Calu3 (cell line): ENCODE results near the gene RGCC. TPM values are rescaled to one million over a fixed set of nuclear protein-coding genes. Genes with fewer than 3 reads are reported as not detected.

Experiments used
- BruUV-seq: library from RNA; stranded (reverse); fragments of 400-500 nt; replicated peaks from 2 replicates; lab custom pipeline; 2021; lab: Mats Ljungman, UMichigan
- CTCF ChIA-PET: fragments of 300-600 bp; sonication (Branson Sonifier 250); formaldehyde crosslinking; loops from one replicate; lab custom pipeline; 2022; ENCODE audit warnings: antibody characterized with exemption; lab: Charles Lee
- DNase-seq: peaks from one replicate; pipeline ENCODE4 v3.0.0; 2022
- H3K27ac Mint-ChIP-seq: one replicate; pipeline ENCODE4 v1.8.0; 2022; ENCODE audit warnings: mixed read lengths; ENCODE audit not compliant: unreplicated experiment
- H3K27me3 Mint-ChIP-seq: one replicate; pipeline ENCODE4 v1.8.0; 2022; ENCODE audit warnings: mixed read lengths; ENCODE audit not compliant: unreplicated experiment
- H3K36me3 Mint-ChIP-seq: one replicate; pipeline ENCODE4 v1.8.0; 2022; ENCODE audit warnings: mild to moderate bottlenecking, moderate library complexity, mixed read lengths; ENCODE audit not compliant: insufficient read depth, unreplicated experiment
- H3K4me1 Mint-ChIP-seq: one replicate; pipeline ENCODE4 v1.8.0; 2022; ENCODE audit warnings: mild to moderate bottlenecking, low read depth, mixed read lengths; ENCODE audit not compliant: unreplicated experiment
- H3K4me3 Mint-ChIP-seq: one replicate; pipeline ENCODE4 v1.8.0; 2022; ENCODE audit warnings: mild to moderate bottlenecking, low read depth, moderate library complexity, mixed read lengths; ENCODE audit not compliant: unreplicated experiment
- H3K9me3 Mint-ChIP-seq: one replicate; pipeline ENCODE4 v1.8.0; 2022; ENCODE audit warnings: low read depth, mixed read lengths; ENCODE audit not compliant: unreplicated experiment
- CTCF ChIP-seq: fragments of 200-600 bp; IDR thresholded peaks from one replicate; pipeline ENCODE4 v1.8.0; 2022; ENCODE audit warnings: antibody characterized with exemption; ENCODE audit not compliant: unreplicated experiment
- intact Hi-C: fragments of 100-400 bp; cut with micrococcal nuclease; formaldehyde crosslinking; loops from one replicate; pipeline ENCODE4 v1.10.0; 2022; ENCODE audit not compliant: unreplicated experiment
- total RNA-seq: library from RNA; stranded (reverse); gene quantifications from 2 replicates; pipeline ENCODE4 v1.2.3, GENCODE V29; 2022

Gene RGCC
- total RNA-seq, 1 experiment from 2014 or later, result 1.7 TPM

DNA sequence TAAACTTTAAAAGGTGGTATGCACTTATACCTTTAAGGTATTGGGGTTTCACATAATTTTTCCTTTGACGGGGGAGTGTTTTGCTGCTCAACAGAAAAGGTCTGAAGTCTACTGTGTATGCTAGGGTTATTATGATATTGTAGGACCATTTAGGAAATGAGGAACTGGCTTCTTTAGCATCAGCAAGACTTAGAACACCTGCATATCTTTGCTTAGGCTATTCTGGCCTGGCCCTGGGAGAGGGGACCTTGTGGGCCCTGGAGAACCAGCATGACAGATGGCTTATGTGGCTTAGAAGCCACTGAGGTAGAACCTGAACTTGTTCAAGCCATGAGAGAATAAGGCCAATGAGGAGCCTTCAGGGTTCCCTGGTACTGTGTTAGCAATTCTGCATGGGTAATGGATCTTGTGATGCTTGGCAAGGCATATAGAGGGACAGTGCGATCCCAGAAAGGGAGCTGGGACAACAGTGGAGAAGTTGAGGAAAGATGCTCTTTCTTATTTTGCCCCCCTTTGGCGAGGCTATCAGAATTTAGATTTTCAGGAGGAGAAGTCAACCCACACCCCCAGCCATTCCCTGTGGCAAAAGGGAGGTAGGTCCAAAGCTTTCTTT lies 4.3 kb downstream of the RGCC start:
- TF ChIP-seq CTCF, result no peak
- Mint-ChIP-seq H3K36me3 (peaks cover 9% of the 10 kb centered on the region), H3K9me3 (no peaks in the 10 kb centered on the region), H3K4me3 (no peak overlapping the region), H3K27ac (no peak overlapping the region), H3K27me3 (no peaks in the 10 kb centered on the region), H3K4me1 (peaks cover 9% of the 10 kb centered on the region)
- CTCF ChIA-PET, result no interaction called here
- no TSS peak for BruUV-seq
- DNase-seq, result no peak
- intact Hi-C loops, result no loop called here

DNA sequence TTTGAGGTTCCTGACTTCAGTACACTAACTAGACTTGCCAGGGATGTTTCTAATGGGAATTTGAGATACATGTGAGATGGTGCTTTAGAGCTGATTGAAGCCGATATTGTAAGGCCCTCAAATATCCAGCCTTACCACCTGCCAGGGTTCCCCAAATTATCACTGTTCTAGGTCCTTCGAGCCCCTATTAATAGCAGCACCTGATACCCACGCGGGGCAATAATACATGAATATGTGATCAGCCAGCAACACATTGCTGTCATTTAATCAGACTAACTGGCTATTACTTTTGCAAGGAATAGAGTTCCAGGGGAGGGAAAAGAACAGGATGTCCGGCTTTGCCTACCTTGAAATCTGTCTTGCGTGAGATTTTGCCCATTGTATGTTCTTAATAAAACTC lies 5.1 kb downstream of the RGCC start:
- Mint-ChIP-seq H3K27me3 (no peaks in the 10 kb centered on the region), H3K9me3 (no peaks in the 10 kb centered on the region), H3K27ac (no peak overlapping the region), H3K4me1 (peaks cover 9% of the 10 kb centered on the region), H3K36me3 (peaks cover 5% of the 10 kb centered on the region), H3K4me3 (no peak overlapping the region)
- no peak for DNase-seq
- intact Hi-C loops, result no loop called here
- CTCF ChIA-PET, result no interaction called here
- no TSS peak for BruUV-seq
- no peak for TF ChIP-seq CTCF

- H3K36me3 Mint-ChIP-seq, result no peaks in the 10 kb centered on the region
- intact Hi-C loops, result no loop called here
These were observed 6.7 kb downstream of the RGCC start for GRCh38 chr13:41463838-41464602.

GRCh38 chr13:41465241-41465847 lies 8.0 kb downstream of the RGCC start:
- H3K4me1 Mint-ChIP-seq, result peaks cover 9% of the 10 kb centered on the region
- H3K27ac Mint-ChIP-seq, result no peak overlapping the region
- H3K9me3 Mint-ChIP-seq, result no peaks in the 10 kb centered on the region
- H3K36me3 Mint-ChIP-seq, result no peaks in the 10 kb centered on the region
- CTCF ChIA-PET, result no interaction called here
- no peak for TF ChIP-seq CTCF
- no TSS peak for BruUV-seq
- intact Hi-C loops, result no loop called here
- H3K4me3 Mint-ChIP-seq, result no peak overlapping the region
- H3K27me3 Mint-ChIP-seq, result no peaks in the 10 kb centered on the region
- no peak for DNase-seq

More at GRCh38 chr13:41463838-41464602, 6.7 kb downstream of the RGCC start:
- TF ChIP-seq CTCF, result no peak
- H3K27me3 Mint-ChIP-seq, result no peaks in the 10 kb centered on the region
- peaks cover 9% of the 10 kb centered on the region for H3K4me1 Mint-ChIP-seq
- no peak for DNase-seq
- H3K27ac Mint-ChIP-seq, result no peak overlapping the region
- no peaks in the 10 kb centered on the region for H3K9me3 Mint-ChIP-seq
- no peak overlapping the region for H3K4me3 Mint-ChIP-seq
- CTCF ChIA-PET, result no interaction called here
- no TSS peak for BruUV-seq
